ENCODE data around the gene PALMD.

DNA sequence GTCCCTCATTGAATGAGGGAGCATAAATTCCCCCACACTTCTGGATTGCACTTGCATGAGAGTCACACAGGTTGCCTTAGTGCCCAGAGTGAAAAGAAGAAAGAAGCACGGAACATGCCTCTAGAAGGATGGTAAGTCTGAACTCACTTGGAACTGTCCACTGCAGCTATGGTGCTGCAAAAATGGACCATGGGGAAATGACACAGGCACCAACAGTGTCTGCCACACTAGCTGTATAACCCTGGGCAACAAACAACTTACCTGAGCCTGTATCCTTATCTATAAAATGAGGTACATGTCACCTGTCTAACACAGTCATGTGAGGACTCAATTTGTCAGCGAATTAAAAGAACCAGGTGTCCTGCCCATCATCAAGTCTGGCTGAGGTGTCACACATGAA, 50.7 kb downstream of the PALMD start:
- TF ChIP-seq POLR2AphosphoS5 (IDR thresholded peaks at IDR 0.05; ENCODE audit: low read depth, low read length), result no peak
- TF ChIP-seq, protein P1, sequence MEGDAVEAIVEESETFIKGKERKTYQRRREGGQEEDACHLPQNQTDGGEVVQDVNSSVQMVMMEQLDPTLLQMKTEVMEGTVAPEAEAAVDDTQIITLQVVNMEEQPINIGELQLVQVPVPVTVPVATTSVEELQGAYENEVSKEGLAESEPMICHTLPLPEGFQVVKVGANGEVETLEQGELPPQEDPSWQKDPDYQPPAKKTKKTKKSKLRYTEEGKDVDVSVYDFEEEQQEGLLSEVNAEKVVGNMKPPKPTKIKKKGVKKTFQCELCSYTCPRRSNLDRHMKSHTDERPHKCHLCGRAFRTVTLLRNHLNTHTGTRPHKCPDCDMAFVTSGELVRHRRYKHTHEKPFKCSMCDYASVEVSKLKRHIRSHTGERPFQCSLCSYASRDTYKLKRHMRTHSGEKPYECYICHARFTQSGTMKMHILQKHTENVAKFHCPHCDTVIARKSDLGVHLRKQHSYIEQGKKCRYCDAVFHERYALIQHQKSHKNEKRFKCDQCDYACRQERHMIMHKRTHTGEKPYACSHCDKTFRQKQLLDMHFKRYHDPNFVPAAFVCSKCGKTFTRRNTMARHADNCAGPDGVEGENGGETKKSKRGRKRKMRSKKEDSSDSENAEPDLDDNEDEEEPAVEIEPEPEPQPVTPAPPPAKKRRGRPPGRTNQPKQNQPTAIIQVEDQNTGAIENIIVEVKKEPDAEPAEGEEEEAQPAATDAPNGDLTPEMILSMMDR (IDR thresholded peaks at IDR 0.05), result no peak
- TF ChIP-seq, protein P2, sequence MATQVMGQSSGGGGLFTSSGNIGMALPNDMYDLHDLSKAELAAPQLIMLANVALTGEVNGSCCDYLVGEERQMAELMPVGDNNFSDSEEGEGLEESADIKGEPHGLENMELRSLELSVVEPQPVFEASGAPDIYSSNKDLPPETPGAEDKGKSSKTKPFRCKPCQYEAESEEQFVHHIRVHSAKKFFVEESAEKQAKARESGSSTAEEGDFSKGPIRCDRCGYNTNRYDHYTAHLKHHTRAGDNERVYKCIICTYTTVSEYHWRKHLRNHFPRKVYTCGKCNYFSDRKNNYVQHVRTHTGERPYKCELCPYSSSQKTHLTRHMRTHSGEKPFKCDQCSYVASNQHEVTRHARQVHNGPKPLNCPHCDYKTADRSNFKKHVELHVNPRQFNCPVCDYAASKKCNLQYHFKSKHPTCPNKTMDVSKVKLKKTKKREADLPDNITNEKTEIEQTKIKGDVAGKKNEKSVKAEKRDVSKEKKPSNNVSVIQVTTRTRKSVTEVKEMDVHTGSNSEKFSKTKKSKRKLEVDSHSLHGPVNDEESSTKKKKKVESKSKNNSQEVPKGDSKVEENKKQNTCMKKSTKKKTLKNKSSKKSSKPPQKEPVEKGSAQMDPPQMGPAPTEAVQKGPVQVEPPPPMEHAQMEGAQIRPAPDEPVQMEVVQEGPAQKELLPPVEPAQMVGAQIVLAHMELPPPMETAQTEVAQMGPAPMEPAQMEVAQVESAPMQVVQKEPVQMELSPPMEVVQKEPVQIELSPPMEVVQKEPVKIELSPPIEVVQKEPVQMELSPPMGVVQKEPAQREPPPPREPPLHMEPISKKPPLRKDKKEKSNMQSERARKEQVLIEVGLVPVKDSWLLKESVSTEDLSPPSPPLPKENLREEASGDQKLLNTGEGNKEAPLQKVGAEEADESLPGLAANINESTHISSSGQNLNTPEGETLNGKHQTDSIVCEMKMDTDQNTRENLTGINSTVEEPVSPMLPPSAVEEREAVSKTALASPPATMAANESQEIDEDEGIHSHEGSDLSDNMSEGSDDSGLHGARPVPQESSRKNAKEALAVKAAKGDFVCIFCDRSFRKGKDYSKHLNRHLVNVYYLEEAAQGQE (IDR thresholded peaks at IDR 0.05; ENCODE audit: insufficient read depth in 1 of 2, low read depth in 2 of 2, low read length in 1 of 2), result no peak

All from Panc1 (cell line).